NCI-H226 (cell line): ENCODE measurements around the gene PWP1.

Experiments used
- DNase-seq: peaks from one replicate; pipeline ENCODE4 v3.0.0-alpha.2; 2015

PWP1 gene

GRCh38 chr12:107685360-107686248 lies at the start of gene PWP1:
Gene PWP1, plus strand, starts transcription at chr12:107685799. Its CDS starts 101 bp downstream, at chr12:107685900.
- peak; percentile 85 for DNase-seq

GRCh38 chr12:107641154-107641553 lies 44.4 kb upstream of the PWP1 start:
- no peak for DNase-seq

- no peak for DNase-seq
Observed at GRCh38 chr12:107642240-107642639, 43.4 kb upstream of the PWP1 start.

GRCh38 chr12:107645630-107646333 lies 39.8 kb upstream of the PWP1 start:
- DNase-seq, result no peak

GRCh38 chr12:107646436-107646835 lies 39.2 kb upstream of the PWP1 start:
- no peak for DNase-seq

GRCh38 chr12:107649661-107650061 lies 35.9 kb upstream of the PWP1 start:
- no peak for DNase-seq

GRCh38 chr12:107650977-107651376 lies 34.6 kb upstream of the PWP1 start:
- no peak for DNase-seq

- no peak for DNase-seq
Observed at GRCh38 chr12:107651571-107652449, 33.8 kb upstream of the PWP1 start.

- DNase-seq, result no peak
Observed at GRCh38 chr12:107653519-107653918, 32.1 kb upstream of the PWP1 start.

GRCh38 chr12:107654873-107655272 lies 30.7 kb upstream of the PWP1 start:
- no peak for DNase-seq

- no peak for DNase-seq
Observed at GRCh38 chr12:107655281-107656065, 30.1 kb upstream of the PWP1 start.

GRCh38 chr12:107656302-107656701 lies 29.3 kb upstream of the PWP1 start:
- no peak for DNase-seq

- no peak for DNase-seq
Observed at GRCh38 chr12:107657133-107657532, 28.5 kb upstream of the PWP1 start.

GRCh38 chr12:107657621-107658020 lies 28.0 kb upstream of the PWP1 start:
- no peak for DNase-seq

GRCh38 chr12:107660235-107660634 lies 25.4 kb upstream of the PWP1 start:
- DNase-seq, result peak; percentile 4

GRCh38 chr12:107660861-107661415 lies 24.7 kb upstream of the PWP1 start:
- no peak for DNase-seq

GRCh38 chr12:107661830-107662229 lies 23.8 kb upstream of the PWP1 start:
- no peak for DNase-seq

GRCh38 chr12:107662484-107662883 lies 23.1 kb upstream of the PWP1 start:
- DNase-seq, result no peak

GRCh38 chr12:107663277-107663676 lies 22.3 kb upstream of the PWP1 start:
- no peak for DNase-seq

- DNase-seq, result no peak
Observed at GRCh38 chr12:107666009-107666408, 19.6 kb upstream of the PWP1 start.

GRCh38 chr12:107667464-107667863 lies 18.1 kb upstream of the PWP1 start:
- DNase-seq, result no peak
